Stimulated activated naive CD8-positive, alpha-beta T cell treated with anti-CD3 and anti-CD28 coated beads, Interleukin-15, Interleukin-2, amounts not matched to agents 100 U/mL and 50 U/mL, for 24 hours (primary cell): ENCODE data around the gene BMPR1B.
"Not testable (repeated sequence)": the region's sequence is repeated elsewhere in the genome, so short reads cannot be mapped to it uniquely, and the experiment has no call there.

Experiments used
- ATAC-seq: fragments of 150-1000 bp; cut with Tn5 transposase; one replicate; pipeline ENCODE4 v1.10.0; 2021
- DNase-seq: peaks from one replicate; pipeline ENCODE4 v3.0.0; 2021

BMPR1B gene

DNA sequence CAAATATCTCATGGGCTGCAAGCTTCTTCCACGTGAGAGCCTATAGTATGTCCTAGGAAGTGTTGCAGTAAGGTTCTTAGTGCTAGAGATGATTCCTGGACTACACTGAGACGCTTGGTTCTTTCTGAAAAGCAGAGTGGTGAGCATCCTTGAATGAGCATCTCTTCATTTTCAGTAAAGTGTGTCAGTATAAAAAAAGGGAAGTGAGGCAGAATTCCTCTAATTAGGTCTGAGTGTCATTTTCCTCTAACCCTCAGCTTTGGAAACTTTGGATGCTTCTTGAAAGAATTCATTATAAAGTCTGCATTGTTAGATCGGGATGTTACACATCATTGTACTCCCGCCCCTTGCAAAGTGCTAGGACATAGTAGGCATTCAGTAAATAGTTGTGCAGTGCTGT is 5.2 kb downstream of the BMPR1B start:
- no peak for DNase-seq
- no peak for ATAC-seq

DNA sequence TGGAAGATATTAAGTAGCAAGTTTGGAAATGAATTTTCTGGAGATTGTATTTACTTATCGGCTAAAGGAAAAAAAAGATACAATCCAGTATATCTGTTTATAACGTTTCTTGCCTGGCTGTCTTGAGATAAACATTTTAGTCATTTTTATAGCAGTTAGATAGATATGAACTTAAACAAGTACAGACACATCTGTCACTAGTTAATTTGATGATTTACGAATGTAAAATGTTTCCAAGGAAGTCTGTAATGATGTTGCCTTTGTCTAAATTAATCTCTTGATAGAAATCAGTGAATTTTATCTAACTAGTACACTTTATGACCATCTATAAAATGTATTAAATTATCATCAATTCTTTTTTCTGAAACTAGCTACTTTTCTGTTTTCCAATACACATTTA is 5.7 kb downstream of the BMPR1B start:
- DNase-seq (no peak), ATAC-seq (no peak)

- ATAC-seq (no peak), DNase-seq (no peak)
Measured at GRCh38 chr4:94764069-94764468, 6.3 kb downstream of the BMPR1B start.

DNA sequence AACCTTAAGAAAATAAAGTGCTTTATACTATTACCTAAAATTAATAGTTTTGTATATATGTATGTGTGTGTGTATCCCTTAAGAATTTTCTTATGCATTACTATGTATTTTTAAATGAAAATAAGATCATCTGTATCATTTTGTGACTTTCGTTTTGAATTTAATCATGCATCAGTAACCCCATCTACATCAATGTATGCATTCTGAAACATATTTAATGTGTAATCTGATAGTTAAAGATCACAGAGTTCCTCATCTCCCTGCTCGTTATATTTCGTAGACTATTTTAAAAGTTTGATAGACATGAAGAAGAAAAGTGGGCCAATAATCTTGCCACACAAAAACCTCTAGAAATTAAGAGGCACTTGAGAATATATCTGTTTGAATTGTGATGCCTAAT is 7.4 kb downstream of the BMPR1B start:
- DNase-seq (no peak), ATAC-seq (no peak)

DNA sequence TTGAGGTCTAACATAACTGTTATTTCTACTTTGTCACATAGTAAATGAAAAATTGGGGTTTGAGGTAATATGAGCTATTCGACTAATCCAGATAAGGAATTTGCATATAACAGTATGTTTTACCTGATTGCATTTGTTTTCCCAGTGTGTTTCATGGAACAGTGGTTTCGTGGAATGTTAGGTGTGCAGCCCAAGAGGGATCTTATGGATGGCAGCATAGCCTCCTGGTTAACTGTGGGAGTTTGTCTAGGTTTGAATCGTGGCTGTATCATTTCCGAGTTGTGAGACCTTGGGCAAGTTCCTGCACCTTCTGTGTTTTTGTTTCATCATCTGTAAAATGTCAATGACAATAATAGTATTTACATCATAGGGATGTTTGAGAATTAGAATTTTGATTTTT is 7.9 kb downstream of the BMPR1B start:
- ATAC-seq (no peak), DNase-seq (no peak)

GRCh38 chr4:94766856-94767255 is 9.1 kb downstream of the BMPR1B start:
- DNase-seq = no peak
- ATAC-seq = no peak

DNA sequence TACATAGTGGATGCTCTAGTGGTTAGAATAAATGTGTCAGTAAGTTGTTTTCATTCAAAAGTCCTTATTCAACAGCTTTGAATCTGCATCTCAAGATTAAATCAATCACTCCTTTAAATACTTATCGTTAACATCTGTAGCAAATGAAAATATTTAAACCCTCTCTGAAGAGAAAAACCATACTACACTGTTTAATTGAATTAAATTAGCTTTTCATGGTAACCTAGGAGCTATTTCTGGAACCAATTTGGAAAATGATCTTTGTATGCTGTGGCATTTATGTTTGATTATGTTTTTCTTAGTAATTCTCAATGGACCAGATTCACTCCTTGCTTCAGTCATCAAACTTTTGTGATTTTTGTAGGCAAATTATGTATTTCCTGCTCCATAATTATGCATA is 9.7 kb downstream of the BMPR1B start:
- ATAC-seq (no peak), DNase-seq (no peak)

DNA sequence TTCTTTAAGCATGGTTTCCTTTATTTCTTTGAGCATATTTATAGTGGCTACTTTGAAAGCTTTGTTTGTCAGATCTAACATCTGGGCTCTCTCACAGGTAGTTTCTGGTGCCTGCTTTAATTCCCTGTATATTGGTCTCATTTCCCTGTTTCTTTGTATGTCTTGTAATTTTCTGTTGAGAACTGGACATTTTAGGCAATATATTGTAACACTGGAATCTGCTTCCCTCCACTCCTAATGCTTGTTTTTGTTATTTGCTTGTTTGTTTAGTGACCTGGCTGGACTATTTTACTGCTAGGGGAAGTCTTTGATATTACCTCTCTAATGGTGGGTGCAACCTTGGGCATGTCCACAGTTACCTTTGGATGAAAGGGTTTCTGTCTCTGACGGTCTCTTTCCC is 25.0 kb downstream of the BMPR1B start:
- DNase-seq (no peak), ATAC-seq (no peak)

- DNase-seq (no peak), ATAC-seq (no peak)
Measured at GRCh38 chr4:94791701-94792100, 33.9 kb downstream of the BMPR1B start.

DNA sequence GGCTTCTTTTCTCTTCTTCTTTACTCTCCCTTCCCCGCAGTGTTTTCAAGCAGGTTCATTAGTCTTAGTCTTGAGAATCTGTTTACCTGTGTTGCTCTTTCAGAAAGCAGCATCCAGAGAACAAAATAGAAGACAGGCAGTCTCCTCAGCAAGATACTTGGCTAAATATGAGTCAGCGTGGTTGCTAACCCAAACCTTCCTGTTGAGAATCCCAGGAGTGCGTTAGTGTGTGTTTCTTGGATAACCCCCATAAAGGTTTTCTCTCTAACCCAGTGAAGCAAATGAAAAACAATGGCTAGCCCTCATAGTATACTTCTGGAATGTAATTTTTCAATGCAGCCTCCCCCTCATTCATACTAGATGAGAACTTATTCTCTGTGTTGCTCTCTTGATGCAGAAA is 41.1 kb downstream of the BMPR1B start:
- no peak for ATAC-seq

GRCh38 chr4:94801016-94801415 is 43.3 kb downstream of the BMPR1B start:
- no peak for DNase-seq
- ATAC-seq = no peak

More for the DNA sequence above, 41.1 kb downstream of the BMPR1B start:
- no peak for DNase-seq

DNA sequence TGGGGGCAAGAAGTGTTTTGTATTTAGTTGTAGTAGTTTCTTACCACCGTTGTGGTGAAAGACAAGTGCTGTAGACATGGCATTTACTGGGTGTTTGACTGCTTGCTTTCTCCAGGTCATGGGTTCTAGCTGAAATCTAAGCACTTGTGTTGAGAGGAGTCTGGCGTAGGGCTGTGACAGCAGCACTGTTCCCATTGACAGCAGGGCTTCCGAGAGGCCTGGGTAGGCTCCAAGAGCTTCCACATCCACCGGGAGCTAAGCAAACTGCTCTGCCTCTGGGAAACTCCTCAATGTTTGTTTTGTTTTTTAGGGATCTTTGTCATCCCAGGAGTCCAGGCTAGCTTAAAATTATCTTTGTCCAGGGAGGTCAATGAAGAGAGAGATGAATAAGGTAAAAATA is 44.3 kb downstream of the BMPR1B start:
- ATAC-seq (no peak), DNase-seq (no peak)

DNA sequence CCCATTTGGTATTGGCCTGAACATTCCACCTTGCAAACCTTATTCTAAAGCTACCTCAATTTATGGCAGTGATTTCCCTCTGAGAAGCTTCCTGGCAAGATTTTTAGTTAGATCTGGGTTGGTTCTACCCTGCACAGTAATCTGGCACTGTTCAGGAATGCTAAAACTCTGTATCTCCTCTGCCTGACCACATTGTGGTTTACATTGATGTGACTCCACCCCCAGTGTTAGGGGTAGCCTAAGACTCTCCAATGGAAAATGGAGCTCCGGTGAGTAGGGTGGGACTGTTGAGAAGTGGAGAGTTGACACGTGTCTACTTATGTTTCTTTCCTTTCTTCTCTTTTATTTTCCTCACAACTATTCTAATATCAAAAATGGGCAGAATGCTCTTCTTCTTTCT is 45.4 kb downstream of the BMPR1B start:
- DNase-seq (no peak), ATAC-seq (no peak)

DNA sequence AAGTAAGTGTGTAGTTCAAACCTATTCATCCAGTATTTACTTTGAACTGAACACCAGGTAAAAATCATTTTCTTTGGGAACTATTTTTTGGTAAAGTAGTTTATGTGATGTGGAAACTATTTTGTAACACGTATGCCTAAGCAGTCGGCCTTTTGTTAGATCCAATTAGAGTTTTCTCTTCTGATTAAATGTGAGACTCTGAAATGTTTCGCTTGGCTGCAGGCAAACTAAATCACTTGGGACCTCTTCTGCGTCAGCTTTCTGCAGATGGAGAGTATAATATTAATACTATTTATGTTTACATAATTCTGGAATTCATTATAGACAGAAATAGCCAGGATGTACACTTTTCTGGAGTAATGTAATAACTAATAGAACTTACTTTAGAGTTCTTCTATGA is 46.9 kb downstream of the BMPR1B start:
- DNase-seq (no peak), ATAC-seq (no peak)

DNA sequence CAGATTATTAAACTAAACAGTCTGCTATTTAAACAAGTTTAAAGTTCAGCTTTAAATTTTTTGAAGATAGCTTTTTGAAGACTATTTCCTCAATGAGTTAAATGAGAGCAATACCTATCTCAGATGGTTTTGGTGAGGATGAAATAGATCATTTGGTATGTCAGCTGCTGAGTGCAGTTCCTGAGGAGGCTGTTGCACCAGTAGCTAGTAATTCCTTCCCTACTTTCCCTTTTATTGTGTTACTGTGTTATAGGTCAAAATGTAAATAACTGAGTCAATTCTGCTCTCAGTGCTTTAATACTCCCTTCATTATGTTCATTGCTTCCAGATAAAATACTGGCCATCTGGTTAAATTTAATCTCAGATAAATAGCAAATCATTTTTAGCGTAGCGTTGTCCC is 48.6 kb downstream of the BMPR1B start:
- no peak for DNase-seq
- ATAC-seq = no peak

GRCh38 chr4:94811643-94812042 is 53.9 kb downstream of the BMPR1B start:
- DNase-seq = no peak
- no peak for ATAC-seq

DNA sequence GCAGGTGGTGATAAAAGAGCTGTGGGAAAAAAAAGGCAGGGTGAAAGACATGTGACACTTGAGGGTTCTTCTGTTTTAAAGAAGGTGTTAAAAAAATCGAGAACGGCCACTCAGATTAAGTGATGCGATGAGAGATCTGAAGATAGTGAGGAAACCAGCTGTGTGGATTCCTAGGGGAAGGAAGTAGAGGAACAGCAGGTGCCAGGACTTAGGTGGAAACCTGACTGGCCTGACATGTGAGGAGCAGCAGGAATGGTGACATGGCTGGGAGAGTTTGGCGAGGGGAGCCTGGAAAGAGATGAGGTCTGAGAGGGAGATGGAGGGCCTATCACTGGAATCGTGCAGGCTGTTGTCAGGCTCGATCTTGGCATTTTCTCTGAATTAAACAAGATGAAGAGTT is 55.5 kb downstream of the BMPR1B start:
- DNase-seq = no peak
- ATAC-seq = no peak

DNA sequence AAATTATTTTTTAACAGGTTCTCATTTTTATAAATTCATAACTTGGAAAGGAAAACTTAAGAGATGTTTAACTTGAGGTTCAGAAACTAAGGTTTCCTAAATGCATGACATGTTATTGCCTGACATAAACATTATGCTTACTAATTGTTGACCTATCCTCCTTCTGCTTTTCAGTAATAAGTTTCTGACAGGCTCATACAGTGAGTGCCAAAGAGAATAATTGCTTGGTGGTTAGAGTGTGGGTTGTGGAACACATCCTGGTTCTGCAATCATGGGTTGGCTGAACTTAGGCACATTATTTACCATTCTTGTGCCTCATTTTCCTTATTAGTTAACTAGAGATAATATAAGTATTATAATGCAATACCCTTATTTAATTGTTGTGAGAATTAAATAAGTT is 56.5 kb downstream of the BMPR1B start:
- no peak for DNase-seq
- ATAC-seq = no peak

- ATAC-seq = no peak
- no peak for DNase-seq
Measured at GRCh38 chr4:94819371-94820168, 61.8 kb downstream of the BMPR1B start.

GRCh38 chr4:94826206-94826605 is 68.5 kb downstream of the BMPR1B start:
- ATAC-seq (no peak), DNase-seq (no peak)

GRCh38 chr4:94827481-94828110 is 69.8 kb downstream of the BMPR1B start:
- ATAC-seq (no peak), DNase-seq (no peak)

GRCh38 chr4:94828882-94829281 is 71.1 kb downstream of the BMPR1B start:
- no peak for DNase-seq
- no peak for ATAC-seq

DNA sequence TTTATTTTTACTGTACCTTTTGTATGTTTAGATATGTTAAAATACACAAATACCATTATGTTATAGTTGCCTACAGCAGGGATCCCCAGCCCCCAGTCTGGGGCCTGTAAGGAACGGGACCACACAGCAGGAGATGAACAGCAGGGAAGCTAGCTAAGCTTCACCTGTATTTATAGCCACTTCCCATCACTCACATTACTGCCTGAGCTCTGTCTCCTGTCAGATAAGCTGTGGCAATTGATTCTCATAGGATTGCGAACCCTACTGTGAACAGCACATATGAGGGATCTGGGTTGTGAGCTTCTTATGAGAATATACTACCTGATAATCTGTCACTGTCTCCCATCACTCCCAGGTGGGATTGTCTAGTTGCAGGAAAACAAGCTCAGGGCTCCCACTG is 73.9 kb downstream of the BMPR1B start:
- ATAC-seq = no peak

GRCh38 chr4:94832329-94832728 is 74.6 kb downstream of the BMPR1B start:
- not testable (repeated sequence) for DNase-seq, ATAC-seq

More for the DNA sequence above, 73.9 kb downstream of the BMPR1B start:
- DNase-seq = no peak
